Hepatocyte (in vitro differentiated cells): ENCODE results near the gene CCDC172.

Experiments used
- EZH2phosphoT487 ChIP-seq: fragments of 200-600 bp; sonication (generic); IDR thresholded peaks from one replicate; pipeline ENCODE4 v1.6.1; 2018; ENCODE audit warnings: antibody characterized with exemption, mild to moderate bottlenecking, low read depth, moderate library complexity; ENCODE audit not compliant: unreplicated experiment, severe bottlenecking
- TF ChIP-seq, protein P1 (sequence below): fragments of 200-600 bp; sonication (generic); IDR thresholded peaks from 2 replicates; pipeline ENCODE4 v1.5.1; 2016; ENCODE audit warnings: antibody characterized with exemption, mild to moderate bottlenecking; ENCODE audit not compliant: poor library complexity

- TF ChIP-seq, protein P1, sequence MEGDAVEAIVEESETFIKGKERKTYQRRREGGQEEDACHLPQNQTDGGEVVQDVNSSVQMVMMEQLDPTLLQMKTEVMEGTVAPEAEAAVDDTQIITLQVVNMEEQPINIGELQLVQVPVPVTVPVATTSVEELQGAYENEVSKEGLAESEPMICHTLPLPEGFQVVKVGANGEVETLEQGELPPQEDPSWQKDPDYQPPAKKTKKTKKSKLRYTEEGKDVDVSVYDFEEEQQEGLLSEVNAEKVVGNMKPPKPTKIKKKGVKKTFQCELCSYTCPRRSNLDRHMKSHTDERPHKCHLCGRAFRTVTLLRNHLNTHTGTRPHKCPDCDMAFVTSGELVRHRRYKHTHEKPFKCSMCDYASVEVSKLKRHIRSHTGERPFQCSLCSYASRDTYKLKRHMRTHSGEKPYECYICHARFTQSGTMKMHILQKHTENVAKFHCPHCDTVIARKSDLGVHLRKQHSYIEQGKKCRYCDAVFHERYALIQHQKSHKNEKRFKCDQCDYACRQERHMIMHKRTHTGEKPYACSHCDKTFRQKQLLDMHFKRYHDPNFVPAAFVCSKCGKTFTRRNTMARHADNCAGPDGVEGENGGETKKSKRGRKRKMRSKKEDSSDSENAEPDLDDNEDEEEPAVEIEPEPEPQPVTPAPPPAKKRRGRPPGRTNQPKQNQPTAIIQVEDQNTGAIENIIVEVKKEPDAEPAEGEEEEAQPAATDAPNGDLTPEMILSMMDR, result no peak
- no peak for TF ChIP-seq EZH2phosphoT487
Observed at GRCh38 chr10:116382290-116382689, 58.0 kb downstream of the CCDC172 start.
